ENCODE results near the gene KIAA0319L. TPM values are rescaled to one million over a fixed set of nuclear protein-coding genes. Genes with fewer than 3 reads are reported as not detected.

KIAA0319L gene
- polyA plus RNA-seq, 2 of the 4 experiments (the other 2 are of a cell fraction) = 18.2 to 36.9 TPM

DNA sequence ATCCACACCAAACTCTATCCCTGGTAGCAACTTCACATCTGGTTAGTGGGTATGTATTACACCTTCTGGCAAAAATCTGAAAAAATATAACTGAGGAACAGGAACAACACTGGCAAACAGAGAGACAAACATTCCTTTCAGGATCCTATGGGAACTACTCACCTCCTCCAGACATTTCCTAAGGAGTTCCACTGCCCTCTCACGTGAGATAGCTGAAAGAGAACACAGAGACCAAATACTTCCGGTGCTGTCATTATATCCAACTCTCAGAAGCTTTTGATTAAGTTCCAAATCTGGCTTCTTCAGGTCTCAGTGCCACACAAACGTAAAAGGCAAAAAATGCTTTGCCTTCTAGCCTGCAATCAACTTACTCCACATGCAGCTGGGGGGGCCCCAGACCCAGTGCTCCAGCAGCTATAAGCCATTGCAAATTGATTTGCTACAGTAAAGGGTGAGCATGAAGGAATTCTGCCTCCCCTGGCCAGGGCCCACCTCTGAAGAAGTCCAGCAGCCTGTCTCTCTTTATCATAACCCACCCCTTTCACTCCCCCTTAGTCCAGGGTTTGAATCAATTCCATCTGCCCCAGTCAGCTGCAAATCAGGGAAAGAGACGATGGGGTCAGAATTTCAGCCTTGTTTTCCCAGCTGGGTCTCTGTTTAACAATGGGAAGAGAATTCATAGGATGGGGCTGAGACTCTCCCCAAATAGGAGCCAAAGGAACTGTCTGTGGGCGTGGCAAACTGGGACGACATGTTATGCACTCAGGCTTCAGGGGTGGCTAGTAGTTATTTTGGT, 48.1 kb upstream of the KIAA0319L start:
- Histone ChIP-seq H3K9me3 (no peaks in the 10 kb centered on the region), H3K4me3 (no peak overlapping the region), H3K4me2 (no peak overlapping the region), H3K27ac (no peak overlapping the region), H3K4me1 (no peaks in the 10 kb centered on the region)
- 97% methylated on average over 6 of the region's 6 CpGs for WGBS (ENCODE audit: missing lambda C conversion rate)
- CTCF ChIA-PET = no interaction called here
- ATAC-seq (no peak), FAIRE-seq (no peak), DNase-seq (ENCODE audit: low read depth in 1 of 2, low spot score in 1 of 2) (no peak)
- TF ChIP-seq CHD2 (IDR thresholded peaks at IDR 0.05; ENCODE audit: low read length, partially characterized antibody) = no peak
- TF ChIP-seq FOXS1 (CRISPR knock-in tag; IDR thresholded peaks at IDR 0.05) = no peak
- TF ChIP-seq, protein P1, sequence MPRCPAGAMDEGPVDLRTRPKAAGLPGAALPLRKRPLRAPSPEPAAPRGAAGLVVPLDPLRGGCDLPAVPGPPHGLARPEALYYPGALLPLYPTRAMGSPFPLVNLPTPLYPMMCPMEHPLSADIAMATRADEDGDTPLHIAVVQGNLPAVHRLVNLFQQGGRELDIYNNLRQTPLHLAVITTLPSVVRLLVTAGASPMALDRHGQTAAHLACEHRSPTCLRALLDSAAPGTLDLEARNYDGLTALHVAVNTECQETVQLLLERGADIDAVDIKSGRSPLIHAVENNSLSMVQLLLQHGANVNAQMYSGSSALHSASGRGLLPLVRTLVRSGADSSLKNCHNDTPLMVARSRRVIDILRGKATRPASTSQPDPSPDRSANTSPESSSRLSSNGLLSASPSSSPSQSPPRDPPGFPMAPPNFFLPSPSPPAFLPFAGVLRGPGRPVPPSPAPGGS (IDR thresholded peaks at IDR 0.05) = no peak
- TF ChIP-seq NFE2L2 (conservative IDR thresholded peaks at IDR 0.05; ENCODE audit: low read length) = no peak
- TF ChIP-seq, protein P2, sequence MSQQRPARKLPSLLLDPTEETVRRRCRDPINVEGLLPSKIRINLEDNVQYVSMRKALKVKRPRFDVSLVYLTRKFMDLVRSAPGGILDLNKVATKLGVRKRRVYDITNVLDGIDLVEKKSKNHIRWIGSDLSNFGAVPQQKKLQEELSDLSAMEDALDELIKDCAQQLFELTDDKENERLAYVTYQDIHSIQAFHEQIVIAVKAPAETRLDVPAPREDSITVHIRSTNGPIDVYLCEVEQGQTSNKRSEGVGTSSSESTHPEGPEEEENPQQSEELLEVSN (IDR thresholded peaks at IDR 0.05; ENCODE audit: borderline replicate concordance, low read depth) = no peak
- TF ChIP-seq EP300 (IDR thresholded peaks at IDR 0.05) = no peak
- no peak for TF ChIP-seq KDM5A (IDR thresholded peaks at IDR 0.05)
- POLR2A ChIA-PET = no interaction called here

DNA sequence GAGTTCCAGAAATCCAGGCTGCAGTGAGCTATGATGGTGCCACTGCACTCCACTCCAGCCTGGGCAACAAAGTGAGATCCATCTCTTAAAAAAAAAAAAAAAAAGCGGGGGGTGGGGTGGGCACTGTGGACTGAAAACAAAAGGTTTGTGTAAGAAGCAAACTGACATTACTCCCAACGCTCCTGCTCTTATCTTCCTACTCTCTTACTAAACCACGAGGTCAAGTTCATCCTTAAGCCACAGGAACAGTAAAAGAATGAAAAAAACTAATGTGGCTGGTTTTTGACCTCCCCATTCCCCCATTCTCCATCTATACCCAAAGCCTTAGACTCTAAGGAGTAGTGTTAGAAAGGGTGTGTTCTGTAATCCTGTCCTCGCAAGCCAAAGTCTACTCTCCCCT, 46.7 kb upstream of the KIAA0319L start:
- H3K4me3 ChIP-seq = no peak overlapping the region
- ChIA-PET POLR2A (no interaction called here), CTCF (interaction anchor here (0.7 kb wide), 1 partner anchor 52 kb away, joined by 3 read pairs; no protein-coding TSS in a partner anchor)
- FAIRE-seq (no peak), ATAC-seq (no peak), DNase-seq (ENCODE audit: low read depth in 1 of 2, low spot score in 1 of 2) (no peak)
- no peaks in the 10 kb centered on the region for H3K4me1 ChIP-seq
- no peak for TF ChIP-seq POLR2A (IDR thresholded peaks at IDR 0.05; ENCODE audit: low read length)
- TF ChIP-seq RNF2 (IDR thresholded peaks at IDR 0.05; ENCODE audit: borderline replicate concordance, low read depth) = no peak
- no peak for TF ChIP-seq HOXA7 (CRISPR knock-in tag; IDR thresholded peaks at IDR 0.05)
- TF ChIP-seq, protein P3, sequence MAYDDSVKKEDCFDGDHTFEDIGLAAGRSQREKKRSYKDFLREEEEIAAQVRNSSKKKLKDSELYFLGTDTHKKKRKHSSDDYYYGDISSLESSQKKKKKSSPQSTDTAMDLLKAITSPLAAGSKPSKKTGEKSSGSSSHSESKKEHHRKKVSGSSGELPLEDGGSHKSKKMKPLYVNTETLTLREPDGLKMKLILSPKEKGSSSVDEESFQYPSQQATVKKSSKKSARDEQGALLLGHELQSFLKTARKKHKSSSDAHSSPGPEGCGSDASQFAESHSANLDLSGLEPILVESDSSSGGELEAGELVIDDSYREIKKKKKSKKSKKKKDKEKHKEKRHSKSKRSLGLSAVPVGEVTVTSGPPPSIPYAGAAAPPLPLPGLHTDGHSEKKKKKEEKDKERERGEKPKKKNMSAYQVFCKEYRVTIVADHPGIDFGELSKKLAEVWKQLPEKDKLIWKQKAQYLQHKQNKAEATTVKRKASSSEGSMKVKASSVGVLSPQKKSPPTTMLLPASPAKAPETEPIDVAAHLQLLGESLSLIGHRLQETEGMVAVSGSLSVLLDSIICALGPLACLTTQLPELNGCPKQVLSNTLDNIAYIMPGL (CRISPR knock-in tag; IDR thresholded peaks at IDR 0.05; ENCODE audit: borderline replicate concordance) = no peak
- no peak for TF ChIP-seq CHD4 (IDR thresholded peaks at IDR 0.05; ENCODE audit: borderline replicate concordance)
- no peak for TF ChIP-seq RFX5 (IDR thresholded peaks at IDR 0.05)
- no peak for TF ChIP-seq ZSCAN20 (CRISPR knock-in tag; IDR thresholded peaks at IDR 0.05)
- TF ChIP-seq, protein P4, sequence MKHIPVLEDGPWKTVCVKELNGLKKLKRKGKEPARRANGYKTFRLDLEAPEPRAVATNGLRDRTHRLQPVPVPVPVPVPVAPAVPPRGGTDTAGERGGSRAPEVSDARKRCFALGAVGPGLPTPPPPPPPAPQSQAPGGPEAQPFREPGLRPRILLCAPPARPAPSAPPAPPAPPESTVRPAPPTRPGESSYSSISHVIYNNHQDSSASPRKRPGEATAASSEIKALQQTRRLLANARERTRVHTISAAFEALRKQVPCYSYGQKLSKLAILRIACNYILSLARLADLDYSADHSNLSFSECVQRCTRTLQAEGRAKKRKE (CRISPR knock-in tag; IDR thresholded peaks at IDR 0.05; ENCODE audit: low read depth) = no peak
- TF ChIP-seq BHLHE40 (IDR thresholded peaks at IDR 0.05; ENCODE audit: low read depth, low read length) = no peak
- no peak for TF ChIP-seq HOXB13 (CRISPR knock-in tag; IDR thresholded peaks at IDR 0.05; ENCODE audit: low read depth)
- TF ChIP-seq, protein P1 (IDR thresholded peaks at IDR 0.05) = no peak
- no peak for TF ChIP-seq ZFP36 (IDR thresholded peaks at IDR 0.05; ENCODE audit: borderline replicate concordance, partially characterized antibody)
- TF ChIP-seq, protein P5, sequence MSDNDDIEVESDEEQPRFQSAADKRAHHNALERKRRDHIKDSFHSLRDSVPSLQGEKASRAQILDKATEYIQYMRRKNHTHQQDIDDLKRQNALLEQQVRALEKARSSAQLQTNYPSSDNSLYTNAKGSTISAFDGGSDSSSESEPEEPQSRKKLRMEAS (IDR thresholded peaks at IDR 0.05) = no peak
- TF ChIP-seq, protein P6, sequence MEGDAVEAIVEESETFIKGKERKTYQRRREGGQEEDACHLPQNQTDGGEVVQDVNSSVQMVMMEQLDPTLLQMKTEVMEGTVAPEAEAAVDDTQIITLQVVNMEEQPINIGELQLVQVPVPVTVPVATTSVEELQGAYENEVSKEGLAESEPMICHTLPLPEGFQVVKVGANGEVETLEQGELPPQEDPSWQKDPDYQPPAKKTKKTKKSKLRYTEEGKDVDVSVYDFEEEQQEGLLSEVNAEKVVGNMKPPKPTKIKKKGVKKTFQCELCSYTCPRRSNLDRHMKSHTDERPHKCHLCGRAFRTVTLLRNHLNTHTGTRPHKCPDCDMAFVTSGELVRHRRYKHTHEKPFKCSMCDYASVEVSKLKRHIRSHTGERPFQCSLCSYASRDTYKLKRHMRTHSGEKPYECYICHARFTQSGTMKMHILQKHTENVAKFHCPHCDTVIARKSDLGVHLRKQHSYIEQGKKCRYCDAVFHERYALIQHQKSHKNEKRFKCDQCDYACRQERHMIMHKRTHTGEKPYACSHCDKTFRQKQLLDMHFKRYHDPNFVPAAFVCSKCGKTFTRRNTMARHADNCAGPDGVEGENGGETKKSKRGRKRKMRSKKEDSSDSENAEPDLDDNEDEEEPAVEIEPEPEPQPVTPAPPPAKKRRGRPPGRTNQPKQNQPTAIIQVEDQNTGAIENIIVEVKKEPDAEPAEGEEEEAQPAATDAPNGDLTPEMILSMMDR (IDR thresholded peaks at IDR 0.05) = no peak
- no peak for TF ChIP-seq ESRRA (IDR thresholded peaks at IDR 0.05; ENCODE audit: borderline replicate concordance, low read length)
- TF ChIP-seq PHF8 (IDR thresholded peaks at IDR 0.05; ENCODE audit: borderline replicate concordance, low read depth) = no peak
- TF ChIP-seq HEYL (CRISPR knock-in tag; IDR thresholded peaks at IDR 0.05) = no peak
- TF ChIP-seq, protein P2 (IDR thresholded peaks at IDR 0.05; ENCODE audit: borderline replicate concordance, low read depth) = no peak
- no peak for TF ChIP-seq FOSL2 (IDR thresholded peaks at IDR 0.05)
- no peak for TF ChIP-seq FOSL2 (CRISPR knock-in tag; IDR thresholded peaks at IDR 0.05)
- no peak overlapping the region for H3K4me2 ChIP-seq
- 85% methylated on average over 4 of the region's 4 CpGs for WGBS (ENCODE audit: missing lambda C conversion rate)
- H3K27ac ChIP-seq = no peak overlapping the region
- H3K9me3 ChIP-seq = no peaks in the 10 kb centered on the region
